ENCODE data around the gene PATJ. TPM values are rescaled to one million over a fixed set of nuclear protein-coding genes. Genes with fewer than 3 reads are reported as not detected.
A peak's percentile ranks its signal among the peaks of the same experiment; 100 is the strongest.
"Not testable (repeated sequence)": the region's sequence is repeated elsewhere in the genome, so short reads cannot be mapped to it uniquely, and the experiment has no call there.

The PATJ gene
- total RNA-seq, 2 donors from 2014 or later: 42.7 to 67.5 TPM

- WGBS: 0% methylated on average over 1 of the region's 1 CpG
- Histone ChIP-seq H3K4me1 (replicated peaks) (no peaks in the 10 kb centered on the region), H3K27me3 (replicated peaks; ENCODE audit: insufficient read depth) (no peaks in the 10 kb centered on the region), H3K27ac (no peak overlapping the region), H3K4me3 (no peak overlapping the region), H3K36me3 (no peaks in the 10 kb centered on the region), H3K9me3 (no peaks in the 10 kb centered on the region)
- intact Hi-C loops (cut with DNase I): no loop called here
- peak; percentile 26 to 47 (median 32) for TF ChIP-seq CTCF (IDR thresholded peaks at IDR 0.05)
- TF ChIP-seq POLR2A (IDR thresholded peaks at IDR 0.05): no peak
- DNase-seq (ENCODE audit: low spot score): peak; percentile 25
Observed at GRCh38 chr1:62144238-62144831, 402.1 kb downstream of the PATJ start.

- intact Hi-C loops (cut with DNase I): no loop called here
- TF ChIP-seq POLR2AphosphoS5 (IDR thresholded peaks at IDR 0.05): no peak
- no peak for TF ChIP-seq CTCF (IDR thresholded peaks at IDR 0.05)
- no peak for TF ChIP-seq POLR2A (IDR thresholded peaks at IDR 0.05)
- H3K27me3 ChIP-seq (replicated peaks; ENCODE audit: insufficient read depth): no peaks in the 10 kb centered on the region
- H3K4me3 ChIP-seq: no peak overlapping the region
- no peak for DNase-seq (ENCODE audit: low spot score)
- H3K27ac ChIP-seq: no peak overlapping the region
- H3K9me3 ChIP-seq: no peaks in the 10 kb centered on the region
- H3K4me1 ChIP-seq (replicated peaks): no peaks in the 10 kb centered on the region
- H3K36me3 ChIP-seq: no peaks in the 10 kb centered on the region
- WGBS: 78% methylated on average over 6 of the region's 6 CpGs
Observed at GRCh38 chr1:62159940-62160348, 417.7 kb downstream of the PATJ start.

GRCh38 chr1:62161711-62162110 is 419.4 kb downstream of the PATJ start:
- no peak overlapping the region for H3K27ac ChIP-seq
- H3K27me3 ChIP-seq (replicated peaks; ENCODE audit: insufficient read depth): no peaks in the 10 kb centered on the region
- 93% methylated on average over 1 of the region's 1 CpG for WGBS
- H3K4me1 ChIP-seq (replicated peaks): no peaks in the 10 kb centered on the region
- DNase-seq (ENCODE audit: low spot score): no peak
- no peak overlapping the region for H3K4me3 ChIP-seq
- intact Hi-C loops (cut with DNase I): no loop called here
- no peak for TF ChIP-seq POLR2AphosphoS5 (IDR thresholded peaks at IDR 0.05)
- TF ChIP-seq CTCF (IDR thresholded peaks at IDR 0.05): no peak
- no peak for TF ChIP-seq POLR2A (IDR thresholded peaks at IDR 0.05)
- no peaks in the 10 kb centered on the region for H3K9me3 ChIP-seq
- no peaks in the 10 kb centered on the region for H3K36me3 ChIP-seq

- intact Hi-C loops (cut with DNase I); H3K36me3 ChIP-seq; H3K9me3 ChIP-seq; DNase-seq (ENCODE audit: low spot score); H3K27me3 ChIP-seq (replicated peaks; ENCODE audit: insufficient read depth); H3K4me1 ChIP-seq (replicated peaks); H3K4me3 ChIP-seq; H3K27ac ChIP-seq: not testable (repeated sequence)
- 75% methylated on average over 10 of the region's 10 CpGs for WGBS
Observed at GRCh38 chr1:62170380-62170779, 428.1 kb downstream of the PATJ start.

- no peaks in the 10 kb centered on the region for H3K9me3 ChIP-seq
- H3K4me3 ChIP-seq: no peak overlapping the region
- peak; percentile 40 for DNase-seq (ENCODE audit: low spot score)
- 53% methylated on average over 9 of the region's 9 CpGs for WGBS
- intact Hi-C loops (cut with DNase I): loop anchor here (2.0 kb wide), 1 partner anchor 231 kb away; no protein-coding TSS in a partner anchor
- TF ChIP-seq CTCF (IDR thresholded peaks at IDR 0.05) (peak; percentile 40 to 85 (median 70)), POLR2AphosphoS5 (IDR thresholded peaks at IDR 0.05) (no peak)
- H3K36me3 ChIP-seq: no peaks in the 10 kb centered on the region
- no peaks in the 10 kb centered on the region for H3K4me1 ChIP-seq (replicated peaks)
- H3K27ac ChIP-seq: no peak overlapping the region
- no peaks in the 10 kb centered on the region for H3K27me3 ChIP-seq (replicated peaks; ENCODE audit: insufficient read depth)
Observed at GRCh38 chr1:62175568-62176179, 433.4 kb downstream of the PATJ start.
